GM21576 (cell line): ENCODE data around the gene GCLM.
"Not testable (repeated sequence)": the region's sequence is repeated elsewhere in the genome, so short reads cannot be mapped to it uniquely, and the experiment has no call there.

ENCODE experiments used
- ATAC-seq: cut with Tn5 transposase; IDR thresholded peaks from one replicate; pipeline ENCODE4 v1.9.1; 2021; ENCODE audit warnings: mild to moderate bottlenecking, moderate library complexity; ENCODE audit not compliant: unreplicated experiment

GCLM gene, protein sequence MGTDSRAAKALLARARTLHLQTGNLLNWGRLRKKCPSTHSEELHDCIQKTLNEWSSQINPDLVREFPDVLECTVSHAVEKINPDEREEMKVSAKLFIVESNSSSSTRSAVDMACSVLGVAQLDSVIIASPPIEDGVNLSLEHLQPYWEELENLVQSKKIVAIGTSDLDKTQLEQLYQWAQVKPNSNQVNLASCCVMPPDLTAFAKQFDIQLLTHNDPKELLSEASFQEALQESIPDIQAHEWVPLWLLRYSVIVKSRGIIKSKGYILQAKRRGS

DNA sequence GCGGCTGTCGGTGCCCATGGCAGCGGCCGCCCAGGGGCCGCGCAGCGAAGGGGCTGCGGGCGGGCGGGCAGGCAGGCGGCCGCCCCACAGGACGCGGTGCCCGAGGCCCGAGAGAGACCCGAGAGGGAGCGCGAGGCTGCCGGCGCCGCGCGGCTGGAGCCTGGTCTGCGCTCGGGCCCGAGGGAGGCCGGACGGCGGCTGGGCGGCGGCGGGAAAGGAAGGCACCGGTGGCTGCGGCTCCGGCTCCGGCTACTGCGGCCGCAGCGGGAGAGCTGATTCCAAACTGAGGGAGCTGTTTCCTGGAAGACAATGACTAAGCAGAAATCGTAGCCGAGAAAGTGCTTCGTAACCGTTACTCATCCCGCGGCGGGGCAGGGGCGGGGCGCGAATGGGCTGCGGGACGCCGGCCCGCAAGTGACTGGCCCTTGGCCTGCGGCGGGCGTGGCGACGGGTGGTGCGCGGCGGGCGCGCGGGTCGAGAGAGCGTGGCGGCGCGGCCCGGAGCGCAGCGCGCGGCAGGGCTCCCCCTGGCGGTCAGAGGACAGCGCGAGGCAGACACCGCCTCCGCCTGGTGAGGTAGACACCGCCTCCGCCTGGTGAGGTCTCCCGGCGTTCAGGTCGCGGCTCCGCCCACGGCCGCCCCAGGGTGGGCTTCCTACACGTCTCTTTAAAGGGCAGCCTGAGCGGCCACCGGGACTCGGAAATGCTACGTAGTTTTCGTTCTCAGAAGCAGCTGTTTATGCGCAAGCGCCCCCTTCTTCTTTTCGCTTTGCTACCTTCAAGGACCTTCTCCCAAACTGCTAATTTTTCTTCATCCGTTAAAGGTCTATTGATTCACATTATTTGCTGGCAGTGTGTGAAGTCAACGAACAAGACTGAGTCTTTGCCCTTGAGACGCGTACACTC is at the start of gene GCLM:
TSS of gene GCLM (minus strand) at position 285 of the 905 bp plus-strand sequence. CDS start at position 18, 267 bp downstream.
- ATAC-seq, result peak; percentile 93

DNA sequence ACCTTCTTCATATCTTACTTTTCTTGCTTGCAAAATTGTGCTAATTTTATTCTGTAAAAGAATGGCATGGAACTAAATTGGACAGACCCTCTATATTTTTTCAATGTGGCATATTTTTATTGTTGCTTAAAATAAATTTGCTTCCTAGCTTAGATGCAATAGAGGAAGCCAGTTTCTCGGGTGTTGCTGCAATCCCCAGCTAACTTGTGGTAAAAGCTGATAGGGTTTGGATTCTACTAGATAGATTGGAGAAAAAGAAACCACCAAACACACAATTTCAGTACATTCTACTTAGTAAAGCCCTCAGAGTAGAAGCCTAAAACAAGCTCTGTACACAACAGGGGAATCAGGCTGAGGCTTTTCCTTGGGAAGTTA is 49.5 kb upstream of the GCLM start:
- ATAC-seq, result no peak

DNA sequence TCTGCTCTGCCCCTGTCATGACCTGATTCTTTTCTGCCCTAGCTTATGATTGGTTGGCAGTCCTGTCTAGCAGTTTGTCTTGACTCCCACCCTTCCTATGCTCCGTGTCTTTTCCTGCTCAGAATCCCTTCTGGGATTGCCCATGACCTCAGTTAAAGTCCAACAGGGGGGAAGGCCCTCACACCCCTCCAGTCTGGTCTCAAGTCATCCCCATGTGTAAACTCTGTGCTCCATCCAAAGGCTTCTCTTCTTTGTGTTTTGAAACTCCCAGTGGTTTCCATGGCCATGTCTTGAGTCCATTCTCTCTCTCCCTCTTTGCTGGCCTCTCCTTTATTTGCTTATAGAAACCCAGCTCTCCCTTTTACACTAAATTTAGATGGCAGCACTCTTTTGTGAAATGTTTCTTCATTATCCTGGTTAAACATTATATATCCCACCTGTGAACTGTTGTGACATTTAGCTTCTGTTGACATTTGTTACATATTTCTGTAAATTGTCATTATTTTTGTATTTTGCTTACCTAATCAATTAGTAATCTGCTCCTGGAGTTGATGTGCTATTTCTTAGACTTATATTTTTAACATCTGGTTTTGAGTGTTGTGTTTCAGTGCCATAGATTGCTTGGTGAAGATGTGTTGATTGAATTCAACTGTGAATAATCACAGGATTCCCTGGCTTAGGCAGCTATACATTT is 48.9 kb upstream of the GCLM start:
- ATAC-seq, result no peak

DNA sequence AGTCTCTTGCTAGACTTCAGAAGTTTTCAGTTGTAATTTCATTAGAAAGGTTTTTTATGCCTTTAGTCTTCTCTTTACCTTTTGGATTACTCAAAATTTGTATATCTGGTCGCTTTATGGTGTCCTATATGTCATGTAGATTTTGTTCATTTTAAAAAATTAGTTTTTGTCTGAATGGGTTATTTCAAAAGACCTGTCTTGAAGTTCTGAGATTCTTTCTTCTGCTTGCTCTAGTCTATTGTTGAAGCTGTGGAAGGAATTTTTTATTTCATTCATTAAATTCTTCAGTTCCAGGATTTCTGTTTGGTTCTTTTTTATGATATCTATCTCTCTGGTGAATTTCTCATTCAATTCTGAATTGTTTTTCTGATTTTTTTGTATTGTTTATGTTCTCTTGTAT is 46.5 kb upstream of the GCLM start:
- ATAC-seq, result no peak

DNA sequence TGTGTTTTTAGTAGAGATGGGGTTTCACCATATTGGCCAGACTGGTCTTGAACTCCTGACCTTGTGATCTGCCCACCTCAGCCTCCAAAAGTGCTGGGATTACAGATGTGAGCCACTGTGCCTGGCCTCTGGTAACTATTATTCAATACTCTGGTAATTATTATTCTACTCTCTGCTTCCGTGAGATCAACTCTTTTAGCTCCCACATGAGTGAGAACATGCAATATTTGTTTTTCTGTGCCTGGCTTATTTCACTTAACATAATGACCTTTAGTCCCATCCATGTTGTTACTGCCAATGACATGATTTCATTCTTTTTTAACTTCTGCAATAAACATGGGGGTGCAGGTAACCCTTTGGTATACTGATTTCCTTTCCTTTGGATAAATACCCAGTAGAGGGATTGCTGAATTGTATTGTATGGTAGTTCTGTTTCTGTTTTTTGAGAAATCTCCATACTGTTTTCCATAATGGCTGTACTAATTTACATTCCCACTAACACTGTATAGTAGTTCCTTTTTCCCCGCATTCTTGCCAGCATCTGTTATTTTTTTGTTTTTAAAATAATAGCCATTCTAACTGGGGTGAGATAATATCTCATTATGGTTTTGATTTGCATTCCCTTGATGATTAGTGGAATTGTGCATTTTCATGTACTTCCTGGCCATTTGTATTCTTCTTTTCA is 37.9 kb upstream of the GCLM start:
- not testable (repeated sequence) for ATAC-seq

DNA sequence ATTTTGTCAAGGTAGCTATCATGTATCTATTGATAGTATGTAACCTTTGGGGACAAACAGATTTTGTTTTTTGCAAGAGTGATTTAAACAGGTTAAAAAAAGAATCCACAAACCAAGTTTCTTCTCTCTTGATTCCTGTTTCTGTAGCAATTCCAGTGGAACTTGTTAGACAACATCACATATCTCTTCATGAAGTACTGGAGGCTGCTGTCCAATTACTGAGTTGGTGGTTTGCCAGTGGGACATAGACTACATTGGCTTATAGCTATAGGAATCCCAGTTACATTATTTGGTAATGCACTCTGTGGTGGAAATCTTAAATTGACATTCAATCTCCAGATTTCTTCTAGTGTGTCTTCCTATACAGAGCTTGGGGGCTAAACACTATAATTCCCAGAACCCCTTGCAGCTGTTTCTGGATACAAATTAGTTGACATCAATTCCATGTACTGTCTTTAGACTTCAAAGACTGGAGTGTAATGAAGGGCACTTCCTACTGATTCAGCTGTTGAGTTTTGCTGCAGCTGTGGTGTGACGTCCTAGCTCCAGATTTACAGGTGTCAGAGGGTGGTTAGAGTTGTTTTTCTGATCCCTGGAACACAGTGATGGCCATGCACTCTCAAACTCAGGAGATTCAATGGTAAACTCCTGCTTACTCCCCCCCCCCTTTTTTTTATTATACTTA is 29.4 kb upstream of the GCLM start:
- no peak for ATAC-seq

DNA sequence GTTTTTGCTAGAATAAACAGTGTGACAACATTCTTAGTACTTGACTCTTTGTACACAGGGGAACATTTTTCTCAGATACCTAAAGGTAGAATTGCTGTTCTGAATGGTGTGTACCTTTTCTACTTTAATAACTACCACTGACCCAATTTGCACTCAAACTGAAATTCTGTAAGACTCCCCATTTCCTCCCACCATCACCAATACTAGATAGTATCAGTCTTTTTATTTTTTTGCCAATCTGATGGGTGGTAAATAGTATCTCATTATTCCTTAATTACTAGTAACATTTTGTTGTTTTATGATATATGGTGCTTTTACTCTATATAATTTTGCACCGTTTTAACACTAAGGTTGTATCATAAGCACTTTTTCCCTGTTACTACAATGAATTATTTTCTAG is 28.8 kb upstream of the GCLM start:
- ATAC-seq, result no peak

DNA sequence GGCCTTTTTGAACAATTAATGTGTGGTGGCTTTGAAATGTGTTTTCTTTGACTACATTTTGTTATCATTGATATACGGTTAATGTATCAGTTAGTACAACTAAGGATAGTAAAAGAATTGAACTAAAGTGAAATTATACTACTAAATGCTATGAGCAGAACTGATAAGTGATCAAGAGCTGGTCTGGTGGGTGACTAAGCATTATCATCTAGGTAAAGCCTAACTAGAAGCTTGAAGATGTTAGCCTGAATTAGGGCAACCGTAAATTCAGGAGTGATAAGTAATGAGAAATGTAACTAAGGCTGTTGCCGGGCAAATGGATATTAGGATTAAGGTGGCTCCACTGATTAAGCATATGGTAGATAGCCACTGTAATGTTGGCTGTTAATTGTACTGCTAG is 16.0 kb upstream of the GCLM start:
- no peak for ATAC-seq

DNA sequence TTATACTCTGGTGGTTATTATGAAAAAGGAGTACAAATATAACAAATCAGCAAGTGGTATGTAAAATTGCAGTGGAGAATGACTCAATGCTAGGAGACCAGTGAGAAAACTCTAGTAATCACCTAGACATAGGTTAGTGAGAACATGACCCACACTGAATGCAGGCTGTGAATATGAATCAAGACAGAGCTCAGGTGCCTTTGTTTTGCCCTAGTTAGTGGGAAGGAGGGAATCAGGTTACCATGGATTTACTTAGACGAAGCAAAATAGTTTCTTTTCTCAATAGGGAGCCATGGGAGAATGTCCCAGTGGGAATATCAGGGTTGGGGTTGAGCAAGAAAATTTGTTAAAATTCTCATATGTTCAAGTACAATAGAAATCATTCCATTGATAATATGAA is 10.6 kb upstream of the GCLM start:
- no peak for ATAC-seq

DNA sequence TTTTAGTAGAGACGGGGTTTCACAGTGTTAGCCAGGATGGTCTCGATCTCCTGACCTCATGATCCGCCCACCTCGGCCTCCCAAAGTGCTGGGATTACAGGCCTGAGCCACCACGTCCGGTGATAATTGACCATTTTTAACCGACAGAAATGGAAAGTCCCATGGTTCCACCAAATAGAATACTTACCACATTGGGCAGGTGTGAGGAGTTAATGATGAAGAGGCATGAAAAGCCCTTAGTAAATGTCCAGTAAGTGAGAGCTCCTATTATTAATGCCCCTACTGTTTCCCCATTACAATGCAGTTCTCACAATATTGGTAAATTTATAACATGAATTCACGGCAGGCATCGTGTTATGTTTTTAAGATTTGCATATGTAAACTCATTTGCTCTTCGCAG is 8.1 kb upstream of the GCLM start:
- ATAC-seq, result no peak

DNA sequence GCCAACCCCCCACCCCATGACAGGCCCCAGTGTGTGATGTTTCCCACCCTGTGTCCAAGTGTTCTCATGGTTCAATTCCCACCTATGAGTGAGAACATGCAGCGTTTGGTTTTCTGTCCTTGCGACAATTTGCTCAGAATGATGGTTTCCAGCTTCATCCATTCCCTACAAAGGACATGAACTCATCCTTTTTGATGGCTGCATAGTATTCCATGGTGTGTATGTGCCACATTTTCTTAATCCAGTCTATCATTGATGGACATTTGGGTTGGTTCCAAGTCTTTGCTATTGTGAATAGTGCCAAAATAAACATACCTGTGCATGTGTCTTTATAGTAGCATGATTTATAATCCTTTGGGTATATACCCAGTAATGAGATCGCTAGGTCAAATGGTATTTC is 1.6 kb upstream of the GCLM start:
- not testable (repeated sequence) for ATAC-seq

DNA sequence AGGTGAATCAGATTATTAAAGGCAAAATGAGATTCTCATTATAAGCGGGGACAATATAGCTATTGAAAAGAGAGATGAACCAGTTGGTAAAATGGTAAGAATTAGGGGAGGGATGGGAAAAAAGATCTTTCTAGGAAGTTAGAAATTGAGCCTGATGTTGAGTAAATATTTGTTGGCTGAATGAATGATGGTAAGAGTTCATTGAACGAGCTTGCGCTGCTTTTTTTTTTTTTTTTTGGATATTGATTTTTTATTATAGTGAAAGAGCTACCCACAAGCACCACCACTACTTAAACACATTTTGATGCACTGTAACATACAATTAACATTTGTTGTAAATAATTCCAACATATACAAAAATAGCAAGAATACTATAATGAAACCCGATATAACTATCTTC is 1.1 kb upstream of the GCLM start:
- ATAC-seq, result no peak

DNA sequence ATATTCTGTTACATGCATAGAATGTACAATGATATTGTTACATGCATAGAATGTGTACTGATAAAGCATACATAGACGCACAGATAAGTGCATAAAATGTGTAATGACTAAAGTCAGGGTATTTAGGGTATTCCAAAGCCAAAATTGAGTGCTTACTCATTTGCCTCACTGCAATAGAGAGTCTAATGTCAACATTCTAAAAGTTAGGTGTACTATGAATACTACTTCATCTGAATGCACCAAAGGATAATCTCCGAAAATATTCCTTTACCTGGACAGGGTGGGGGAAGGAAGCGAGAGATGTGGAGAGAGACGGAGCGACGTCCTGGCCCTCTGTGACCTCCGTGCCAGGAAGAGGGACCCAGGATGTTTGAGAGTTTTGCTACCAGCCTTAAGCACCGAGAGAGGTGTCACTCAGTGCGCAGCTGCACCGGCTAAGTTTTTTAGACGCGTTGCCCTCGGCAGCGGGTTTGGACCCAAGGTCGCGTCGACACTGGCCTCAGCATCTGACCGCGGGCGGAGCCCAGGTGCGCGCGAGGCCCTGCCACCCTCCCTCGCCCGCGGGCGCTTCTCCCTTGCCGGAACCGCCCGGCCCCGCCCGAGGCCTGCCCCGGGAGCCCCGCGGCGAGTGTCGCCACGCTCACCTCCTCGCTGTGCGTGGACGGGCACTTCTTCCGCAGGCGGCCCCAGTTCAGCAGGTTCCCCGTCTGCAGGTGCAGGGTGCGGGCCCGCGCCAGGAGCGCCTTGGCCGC is 660 bp downstream of the GCLM start:
- ATAC-seq, result peak; percentile 43

DNA sequence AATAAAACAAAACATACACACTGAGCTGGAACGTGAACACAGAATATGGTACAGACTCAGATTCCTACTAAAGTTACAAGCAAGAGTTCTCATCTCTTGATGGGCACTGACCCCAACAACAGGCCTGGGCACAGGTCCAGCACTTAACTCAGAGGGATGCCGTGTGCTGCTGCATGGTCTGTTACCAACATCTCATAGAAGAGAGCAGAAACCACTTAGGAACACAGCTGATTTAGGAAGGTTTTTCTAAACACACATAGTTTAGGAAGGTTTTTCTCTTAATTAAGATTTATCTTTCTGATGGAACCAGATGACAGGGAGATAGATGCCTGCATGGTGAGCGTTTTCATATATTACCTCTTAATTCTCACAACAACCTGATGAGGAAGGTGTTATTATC is 1.5 kb downstream of the GCLM start:
- ATAC-seq, result no peak

DNA sequence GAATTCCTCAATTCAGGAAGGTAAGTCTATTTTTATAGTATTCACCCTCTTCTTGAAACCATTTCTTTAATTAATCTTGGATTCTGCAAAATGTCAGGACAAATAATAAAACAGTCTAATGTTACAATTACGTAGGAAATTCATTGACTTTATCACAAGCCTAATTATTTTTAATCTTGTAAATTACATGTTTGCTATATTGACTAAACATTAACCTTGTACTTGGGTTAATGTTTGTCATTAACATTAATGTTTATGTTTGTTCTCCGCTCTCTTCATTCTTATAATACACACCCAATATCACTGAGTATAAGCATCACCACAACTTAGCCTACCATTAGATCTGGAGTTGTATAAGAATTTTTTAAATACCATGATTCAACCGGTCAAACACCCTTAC is 2.8 kb downstream of the GCLM start:
- no peak for ATAC-seq

DNA sequence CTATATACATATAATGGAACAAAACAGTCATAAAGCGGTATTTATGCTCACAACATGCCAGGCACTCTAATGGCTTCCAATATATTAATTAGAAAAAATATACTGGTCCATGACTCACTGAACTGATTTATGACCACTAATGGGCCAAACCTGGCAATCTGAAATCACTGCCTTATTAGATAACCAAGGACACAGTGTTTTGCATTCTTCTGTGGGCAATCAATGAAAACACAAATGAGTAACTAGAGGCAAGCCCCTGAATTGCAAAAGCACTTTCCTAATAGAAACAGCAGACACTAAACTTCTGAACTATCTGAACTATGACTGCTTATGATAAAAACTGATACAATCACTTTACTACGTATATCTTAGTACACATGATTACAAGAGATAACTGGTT is 3.5 kb downstream of the GCLM start:
- ATAC-seq, result no peak

DNA sequence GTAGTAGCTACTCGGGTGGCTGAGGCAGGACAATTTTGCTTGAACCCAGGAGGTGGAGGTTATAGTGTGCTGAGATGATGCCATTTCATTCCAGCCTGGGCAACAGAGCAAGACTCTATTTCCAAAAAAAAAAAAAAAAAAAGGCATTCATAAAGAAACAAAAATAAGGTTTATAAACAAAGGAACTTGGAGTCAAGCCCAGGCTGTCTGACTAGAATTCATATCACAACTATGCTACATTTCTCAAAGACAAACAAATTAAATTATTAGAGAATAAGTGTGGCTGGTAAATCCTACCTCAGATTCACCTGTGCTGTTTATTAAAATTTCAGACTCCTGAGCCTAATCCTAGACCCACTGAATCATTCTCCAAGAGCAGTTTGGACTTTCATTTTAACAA is 4.2 kb downstream of the GCLM start:
- ATAC-seq, result no peak

DNA sequence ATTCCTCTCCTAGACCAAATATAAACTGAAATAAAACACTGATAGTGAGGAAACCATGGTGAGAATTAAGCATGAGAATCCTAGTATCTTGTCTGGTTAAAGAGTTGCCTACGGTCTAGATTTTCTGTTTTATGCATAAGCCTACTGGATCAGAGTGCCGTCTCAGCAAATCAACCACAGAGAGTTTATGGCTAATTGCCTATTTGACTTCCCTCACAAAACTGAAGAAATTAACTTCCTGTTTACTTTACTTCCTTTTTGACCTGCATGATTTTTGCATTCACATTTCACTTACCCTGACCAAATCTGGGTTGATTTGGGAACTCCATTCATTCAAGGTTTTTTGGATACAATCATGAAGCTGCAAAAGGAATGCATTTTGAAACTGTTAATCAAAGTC is 5.0 kb downstream of the GCLM start:
- no peak for ATAC-seq

DNA sequence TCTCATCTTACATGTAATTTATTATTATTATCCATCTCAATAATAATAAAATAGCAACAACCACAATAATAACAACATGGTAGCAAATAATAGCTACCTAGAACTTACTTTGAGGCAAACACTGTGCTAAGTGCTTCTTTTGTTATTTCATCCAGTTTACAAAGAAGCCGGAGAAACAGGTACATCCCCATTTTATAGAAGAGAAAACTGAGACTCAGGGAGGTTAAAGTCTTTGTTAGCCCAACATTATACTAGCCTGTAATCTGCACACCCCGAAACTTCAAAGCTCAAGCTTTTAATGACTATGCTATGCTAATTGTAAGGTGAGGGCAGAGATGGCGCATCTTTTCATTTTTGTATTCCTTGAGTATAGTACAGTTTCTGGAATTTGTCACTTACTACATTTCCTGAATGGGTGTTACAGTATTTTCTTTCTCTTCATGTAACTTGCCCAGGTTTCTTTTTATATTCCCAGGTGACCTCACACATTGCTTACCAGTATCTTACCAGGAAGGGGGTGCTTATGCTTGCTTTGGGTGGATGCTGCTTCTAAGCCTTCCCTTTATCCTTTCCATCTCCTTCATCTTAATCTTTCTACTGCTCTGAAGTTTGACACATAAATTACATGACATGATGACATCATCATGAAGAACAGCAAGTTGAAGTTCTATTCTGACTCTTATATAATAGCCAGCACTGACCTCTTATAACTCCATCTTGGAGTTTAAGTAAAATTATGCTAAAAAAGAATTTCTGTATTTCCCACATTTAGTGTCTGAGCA is 8.3 kb downstream of the GCLM start:
- ATAC-seq, result no peak
